Endothelial cell of umbilical vein (primary cell): Measurements from ENCODE around the gene THBD.

Experiments used
- EZH2 ChIP-seq: IDR thresholded peaks from 2 replicates; pipeline ENCODE4 v1.6.1; 2012; ENCODE audit warnings: borderline replicate concordance, low read depth, mild to moderate bottlenecking, moderate library complexity, low read length, inconsistent platforms; ENCODE audit not compliant: severe bottlenecking
- POLR2A ChIP-seq: IDR thresholded peaks from 2 replicates; pipeline ENCODE4 v1.6.1; 2012; ENCODE audit warnings: low read depth, mild to moderate bottlenecking, control low read depth, low read length
- POLR2AphosphoS5 ChIP-seq: IDR thresholded peaks from 2 replicates; pipeline ENCODE4 v1.6.1; 2012; ENCODE audit warnings: low read depth, mild to moderate bottlenecking, control low read depth, low read length, moderate library complexity; ENCODE audit not compliant: insufficient read depth
- TF ChIP-seq, protein P1 (sequence below), 2 donors: IDR thresholded peaks; 1 replicate in 1 of 2; 2 replicates in 1 of 2; pipeline ENCODE4 v1.5.1; 2011; ENCODE audit warnings: low read length in 2 of 2, mild to moderate bottlenecking in 2 of 2, moderate library complexity in 2 of 2, control low read depth in 1 of 2, inconsistent platforms in 1 of 2, low read depth in 1 of 2; ENCODE audit not compliant: insufficient read depth in 1 of 2; ENCODE audit errors: extremely low read depth in 1 of 2

GRCh38 chr20:23036371-23036770 is 13.1 kb downstream of the THBD start:
- TF ChIP-seq EZH2 (no peak), POLR2AphosphoS5 (no peak), POLR2A (no peak)
- TF ChIP-seq, protein P1, sequence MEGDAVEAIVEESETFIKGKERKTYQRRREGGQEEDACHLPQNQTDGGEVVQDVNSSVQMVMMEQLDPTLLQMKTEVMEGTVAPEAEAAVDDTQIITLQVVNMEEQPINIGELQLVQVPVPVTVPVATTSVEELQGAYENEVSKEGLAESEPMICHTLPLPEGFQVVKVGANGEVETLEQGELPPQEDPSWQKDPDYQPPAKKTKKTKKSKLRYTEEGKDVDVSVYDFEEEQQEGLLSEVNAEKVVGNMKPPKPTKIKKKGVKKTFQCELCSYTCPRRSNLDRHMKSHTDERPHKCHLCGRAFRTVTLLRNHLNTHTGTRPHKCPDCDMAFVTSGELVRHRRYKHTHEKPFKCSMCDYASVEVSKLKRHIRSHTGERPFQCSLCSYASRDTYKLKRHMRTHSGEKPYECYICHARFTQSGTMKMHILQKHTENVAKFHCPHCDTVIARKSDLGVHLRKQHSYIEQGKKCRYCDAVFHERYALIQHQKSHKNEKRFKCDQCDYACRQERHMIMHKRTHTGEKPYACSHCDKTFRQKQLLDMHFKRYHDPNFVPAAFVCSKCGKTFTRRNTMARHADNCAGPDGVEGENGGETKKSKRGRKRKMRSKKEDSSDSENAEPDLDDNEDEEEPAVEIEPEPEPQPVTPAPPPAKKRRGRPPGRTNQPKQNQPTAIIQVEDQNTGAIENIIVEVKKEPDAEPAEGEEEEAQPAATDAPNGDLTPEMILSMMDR (IDR thresholded peaks at IDR 0.05; ENCODE audit: extremely low read depth in 1 of 2, insufficient read depth in 1 of 2, low read depth in 1 of 2, low read length in 2 of 2), result no peak
